Measurements from ENCODE around the gene TBX6.

- no peak for TF ChIP-seq CTCF (IDR thresholded peaks at IDR 0.05; ENCODE audit: insufficient read depth, low read length)
- no peak for TF ChIP-seq POLR2AphosphoS5 (IDR thresholded peaks at IDR 0.05; ENCODE audit: low read depth)
- no peak for TF ChIP-seq SPI1 (IDR thresholded peaks at IDR 0.05; ENCODE audit: borderline replicate concordance, low read depth)
- no peak for TF ChIP-seq GABPA (IDR thresholded peaks at IDR 0.05; ENCODE audit: low read depth)
Observed at GRCh38 chr16:30104492-30104891, 12.8 kb upstream of the TBX6 start.

All from HL-60 (cell line).